Upper lobe of left lung (tissue), 4 donors: ENCODE data around the gene HIC1.

Experiments used
- POLR2A ChIP-seq, 4 donors: fragments of 450-650 bp; IDR thresholded peaks; one replicate each; pipeline ENCODE4 v1.5.1; 2016 to 2017; ENCODE audit warnings: antibody characterized with exemption in 4 of 4, mild to moderate bottlenecking in 2 of 4
- TF ChIP-seq, protein P1 (sequence below), 6 experiments: fragments of 450-650 bp in 4 of 6; fragments of 200-600 bp in 2 of 6; sonication (generic) in 2 of 6; IDR thresholded peaks; one replicate each; pipeline ENCODE4 v1.5.1; 2016 to 2019; ENCODE audit warnings: antibody characterized with exemption in 6 of 6

DNA sequence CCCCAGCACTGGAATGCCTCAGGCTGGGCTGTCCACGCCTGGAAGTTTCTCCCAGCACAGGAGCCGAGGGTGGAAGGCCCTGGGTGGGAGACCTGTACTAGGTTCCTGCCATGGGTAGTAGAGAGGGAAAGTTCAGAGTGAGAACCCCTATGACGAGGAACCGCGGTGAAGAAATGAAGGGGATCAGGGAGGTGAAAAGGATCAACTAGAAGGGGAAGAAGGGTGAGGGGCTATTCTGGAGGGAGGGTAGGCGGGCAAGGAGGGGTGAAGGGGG, 5.4 kb downstream of the HIC1 start:
- TF ChIP-seq POLR2A (IDR thresholded peaks at IDR 0.05), result no peak
- TF ChIP-seq, protein P1, sequence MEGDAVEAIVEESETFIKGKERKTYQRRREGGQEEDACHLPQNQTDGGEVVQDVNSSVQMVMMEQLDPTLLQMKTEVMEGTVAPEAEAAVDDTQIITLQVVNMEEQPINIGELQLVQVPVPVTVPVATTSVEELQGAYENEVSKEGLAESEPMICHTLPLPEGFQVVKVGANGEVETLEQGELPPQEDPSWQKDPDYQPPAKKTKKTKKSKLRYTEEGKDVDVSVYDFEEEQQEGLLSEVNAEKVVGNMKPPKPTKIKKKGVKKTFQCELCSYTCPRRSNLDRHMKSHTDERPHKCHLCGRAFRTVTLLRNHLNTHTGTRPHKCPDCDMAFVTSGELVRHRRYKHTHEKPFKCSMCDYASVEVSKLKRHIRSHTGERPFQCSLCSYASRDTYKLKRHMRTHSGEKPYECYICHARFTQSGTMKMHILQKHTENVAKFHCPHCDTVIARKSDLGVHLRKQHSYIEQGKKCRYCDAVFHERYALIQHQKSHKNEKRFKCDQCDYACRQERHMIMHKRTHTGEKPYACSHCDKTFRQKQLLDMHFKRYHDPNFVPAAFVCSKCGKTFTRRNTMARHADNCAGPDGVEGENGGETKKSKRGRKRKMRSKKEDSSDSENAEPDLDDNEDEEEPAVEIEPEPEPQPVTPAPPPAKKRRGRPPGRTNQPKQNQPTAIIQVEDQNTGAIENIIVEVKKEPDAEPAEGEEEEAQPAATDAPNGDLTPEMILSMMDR (IDR thresholded peaks at IDR 0.05), result no peak
